HG02885 (cell line): ENCODE measurements around the gene ZBED6.
"Not testable (repeated sequence)": the region's sequence is repeated elsewhere in the genome, so short reads cannot be mapped to it uniquely, and the experiment has no call there.

Experiments
- ATAC-seq: cut with Tn5 transposase; IDR thresholded peaks from one replicate; pipeline ENCODE4 v1.9.1; 2021; ENCODE audit warnings: mild to moderate bottlenecking; ENCODE audit not compliant: unreplicated experiment, poor library complexity

The ZBED6 gene

DNA sequence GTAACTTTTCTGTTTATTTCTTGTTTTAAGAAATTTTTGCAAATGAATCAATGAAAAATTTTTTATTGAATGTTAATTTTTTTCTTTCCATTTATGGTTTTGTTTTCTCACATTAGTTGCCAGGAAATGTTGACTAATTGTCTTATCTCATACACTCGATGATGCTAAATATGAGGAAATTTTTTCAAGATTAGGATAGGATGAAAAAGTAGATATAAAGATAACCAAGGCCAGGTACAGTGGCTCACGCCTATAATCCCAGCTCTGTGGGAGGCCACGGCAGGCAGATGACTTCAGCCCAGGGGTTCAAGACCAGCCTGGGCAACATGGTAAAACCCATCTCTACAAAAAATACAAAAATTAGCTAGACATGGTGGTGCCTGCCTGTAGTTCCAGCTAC is 17.8 kb upstream of the ZBED6 start:
- ATAC-seq: no peak

DNA sequence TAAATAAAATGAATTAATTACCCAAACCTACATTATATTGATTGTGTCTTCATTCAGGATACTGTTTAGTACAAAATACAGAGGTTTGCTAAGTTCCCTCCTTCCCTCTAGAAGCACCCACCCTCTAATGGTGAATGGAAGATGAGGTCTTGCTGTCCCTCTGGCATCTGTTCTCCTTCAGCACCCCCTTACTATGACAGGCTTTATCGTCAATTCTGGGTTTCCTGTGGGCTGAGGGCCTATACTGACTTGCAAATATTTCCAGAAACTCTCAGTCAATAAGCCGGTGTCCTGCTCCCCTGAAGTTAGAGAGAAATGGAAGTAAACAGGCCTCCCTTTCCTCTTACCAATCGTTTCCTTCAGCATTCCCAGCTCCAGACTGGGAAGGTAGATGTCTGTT is 17.3 kb upstream of the ZBED6 start:
- ATAC-seq: no peak

DNA sequence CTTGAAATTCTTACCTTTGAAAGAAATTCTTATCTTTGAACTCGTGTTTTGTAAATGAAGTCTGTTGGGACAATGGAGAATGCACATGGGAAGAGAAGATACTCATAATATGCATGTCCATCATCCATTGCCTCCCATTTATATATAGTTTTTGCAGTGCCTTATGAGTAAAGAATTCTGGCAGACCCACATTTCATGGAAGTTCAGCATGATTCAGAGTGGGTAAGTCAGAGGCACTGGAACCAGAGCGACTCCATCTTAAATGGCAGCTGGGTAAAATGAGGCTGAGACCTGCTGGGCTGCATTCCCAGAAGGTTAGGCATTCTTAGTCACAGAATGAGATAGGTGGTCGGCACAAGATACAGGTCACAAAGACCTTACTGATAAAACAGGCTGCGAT is 16.6 kb upstream of the ZBED6 start:
- no peak for ATAC-seq

DNA sequence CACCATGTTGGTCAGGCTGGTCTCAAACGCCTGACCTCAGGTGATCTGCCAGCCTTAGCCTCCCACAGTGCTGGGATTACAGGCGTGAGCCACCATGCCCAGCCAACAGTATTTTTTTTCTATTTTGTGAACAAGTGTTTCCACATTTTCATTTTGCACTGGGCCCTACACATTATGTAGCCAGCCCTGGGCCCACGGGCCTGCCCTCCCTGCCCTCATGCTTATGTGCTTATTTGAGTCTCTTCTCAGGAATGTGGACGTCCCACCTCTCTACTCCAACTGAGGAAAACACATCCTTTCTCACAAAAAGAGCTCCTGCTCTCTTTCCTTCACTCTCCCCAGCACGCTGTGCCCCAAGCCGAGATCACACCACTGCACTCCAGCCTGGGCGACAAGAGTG is 13.5 kb upstream of the ZBED6 start:
- ATAC-seq: no peak

DNA sequence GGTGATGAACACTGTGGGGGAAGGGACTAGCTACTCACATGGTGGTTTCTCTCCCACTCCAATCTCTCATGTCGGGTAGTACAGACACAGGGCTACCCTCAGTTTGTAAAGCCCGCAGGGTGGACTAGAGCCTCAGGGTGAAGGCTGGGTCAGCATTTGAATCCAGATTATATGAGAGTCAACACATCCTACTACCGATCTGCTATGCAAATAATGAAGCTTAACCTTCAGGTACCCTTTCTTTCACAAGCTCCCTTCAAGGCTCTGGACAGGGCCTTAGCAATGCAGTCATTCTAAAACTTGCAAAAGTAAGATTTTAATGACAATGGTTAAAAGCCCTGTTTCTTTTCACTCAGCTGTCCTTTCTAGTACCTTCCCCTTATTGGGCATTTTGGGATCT is 5.5 kb upstream of the ZBED6 start:
- ATAC-seq: no peak

DNA sequence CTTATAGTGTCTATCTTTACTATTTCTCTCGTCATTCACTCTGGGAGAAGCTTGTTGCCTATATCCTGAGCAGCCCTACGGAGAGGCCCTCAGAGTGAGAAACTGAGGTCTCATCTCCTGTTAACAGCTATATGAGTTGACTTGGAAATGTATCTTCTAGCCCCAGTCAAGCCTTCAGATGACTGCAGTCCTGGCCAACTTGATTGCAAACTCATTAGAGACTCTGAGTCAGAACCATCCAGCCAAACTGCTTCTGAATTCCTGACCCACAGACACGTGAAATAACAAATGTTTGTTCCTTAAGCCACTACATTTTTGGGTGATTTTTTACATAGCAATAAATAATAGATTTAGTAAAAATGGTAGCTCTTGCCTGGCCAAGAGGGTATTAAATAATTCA is 3.9 kb upstream of the ZBED6 start:
- ATAC-seq: no peak

DNA sequence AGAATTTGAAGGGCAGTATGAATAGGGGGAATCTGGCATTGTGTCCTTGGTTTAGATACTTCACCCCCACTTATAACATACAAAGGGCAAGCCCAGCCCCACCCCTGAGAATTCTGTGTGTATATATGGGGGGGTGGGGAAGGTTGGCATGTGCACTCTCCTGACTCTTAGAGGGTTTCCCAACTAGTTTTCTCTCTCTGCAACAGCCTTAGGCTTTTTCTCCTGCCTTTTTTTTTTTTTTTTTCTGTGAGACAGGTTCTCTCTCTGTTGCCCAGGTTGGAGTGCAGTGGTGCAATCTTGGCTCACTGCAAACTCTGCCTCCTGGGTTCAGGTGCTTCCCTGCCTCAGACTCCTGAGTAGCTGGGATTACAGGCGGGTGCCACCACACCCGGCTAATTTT is 2.9 kb upstream of the ZBED6 start:
- ATAC-seq: no peak

DNA sequence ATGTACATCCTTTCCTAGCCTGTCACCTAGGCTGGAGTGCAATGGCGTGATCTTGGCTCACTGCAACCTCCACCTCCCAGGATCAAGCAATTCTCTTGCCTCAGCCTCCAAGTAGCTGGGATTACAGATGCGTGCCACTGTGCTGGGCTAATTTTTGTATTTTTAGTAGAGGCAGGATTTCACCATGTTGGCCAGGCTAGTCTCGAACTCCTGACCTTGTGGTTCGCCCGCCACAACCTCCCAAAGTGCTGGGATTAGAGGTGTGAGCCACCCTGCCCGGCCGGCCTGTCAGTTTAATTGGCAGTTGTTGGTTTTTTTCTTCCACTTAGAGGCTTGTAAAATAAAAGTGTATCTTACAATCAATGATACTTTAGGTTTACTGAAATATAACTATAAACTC is 1.9 kb upstream of the ZBED6 start:
- not testable (repeated sequence) for ATAC-seq

DNA sequence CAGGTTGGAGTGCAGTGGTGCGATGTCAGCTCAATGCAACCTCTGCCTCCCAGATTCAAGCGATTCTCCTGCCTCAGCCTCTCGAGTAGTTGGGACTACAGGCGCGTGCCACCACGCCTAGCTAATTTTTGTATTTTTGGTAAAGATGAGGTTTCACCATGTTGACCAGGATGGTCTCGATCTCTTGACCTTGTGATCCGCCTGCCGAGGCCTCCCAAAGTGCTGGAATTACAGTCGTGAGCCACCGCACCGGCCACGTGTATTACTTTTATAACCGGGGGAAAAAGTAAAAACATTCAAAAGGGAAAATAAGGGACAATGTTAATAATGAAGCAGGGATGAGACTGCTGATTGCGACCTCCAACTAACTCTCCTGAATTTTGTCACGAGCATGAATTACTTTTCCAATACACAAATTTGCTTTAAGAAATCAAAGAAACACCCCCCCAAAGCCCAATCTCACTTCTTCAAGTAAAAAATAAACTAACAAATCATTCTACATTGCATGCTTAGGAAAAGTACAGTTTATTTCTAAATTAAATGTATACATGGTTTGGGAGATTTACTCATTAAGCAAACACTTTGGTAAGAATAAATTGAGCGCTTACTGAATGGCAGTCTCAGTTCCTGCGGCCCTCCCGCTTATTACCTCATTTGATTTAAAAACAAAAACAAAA is 521 bp upstream of the ZBED6 start:
- ATAC-seq: no peak

DNA sequence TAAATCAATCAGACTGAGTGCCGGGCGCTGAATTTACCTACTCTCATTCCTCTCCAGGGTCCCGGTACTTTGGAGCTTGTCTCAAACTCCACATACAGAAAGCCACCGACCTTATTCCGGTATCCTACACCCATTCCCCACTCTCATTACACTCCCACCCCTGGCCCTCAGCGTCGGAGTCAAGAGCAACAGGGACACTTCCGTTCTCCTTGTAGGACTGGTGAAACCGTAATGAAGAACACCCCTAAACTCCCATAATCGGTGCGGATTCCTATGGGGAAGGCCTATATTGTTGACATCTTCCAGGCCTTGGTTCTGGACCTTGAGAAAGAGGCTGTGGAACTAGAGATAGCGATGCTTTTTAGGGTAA is 798 bp downstream of the ZBED6 start:
- peak; percentile 15 for ATAC-seq

DNA sequence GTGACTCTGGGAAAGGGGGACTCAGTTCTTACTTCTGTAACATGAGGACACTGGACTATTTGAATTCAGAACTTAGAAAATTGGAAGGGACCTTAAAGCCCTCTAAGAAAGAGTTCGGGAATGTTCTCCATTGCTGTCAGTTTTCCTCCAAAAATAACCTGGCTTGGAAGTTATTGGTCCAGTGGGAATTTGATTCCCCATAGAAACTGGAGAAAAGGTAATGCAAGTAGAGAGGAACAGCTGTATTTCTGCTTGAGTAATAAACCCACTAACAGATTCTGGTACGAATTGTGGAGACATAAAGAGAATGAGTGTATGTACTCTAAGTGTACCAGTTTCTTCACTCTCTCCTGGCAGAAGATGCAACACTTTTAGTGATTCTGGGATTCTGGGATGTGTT is 1.8 kb downstream of the ZBED6 start:
- ATAC-seq: no peak

DNA sequence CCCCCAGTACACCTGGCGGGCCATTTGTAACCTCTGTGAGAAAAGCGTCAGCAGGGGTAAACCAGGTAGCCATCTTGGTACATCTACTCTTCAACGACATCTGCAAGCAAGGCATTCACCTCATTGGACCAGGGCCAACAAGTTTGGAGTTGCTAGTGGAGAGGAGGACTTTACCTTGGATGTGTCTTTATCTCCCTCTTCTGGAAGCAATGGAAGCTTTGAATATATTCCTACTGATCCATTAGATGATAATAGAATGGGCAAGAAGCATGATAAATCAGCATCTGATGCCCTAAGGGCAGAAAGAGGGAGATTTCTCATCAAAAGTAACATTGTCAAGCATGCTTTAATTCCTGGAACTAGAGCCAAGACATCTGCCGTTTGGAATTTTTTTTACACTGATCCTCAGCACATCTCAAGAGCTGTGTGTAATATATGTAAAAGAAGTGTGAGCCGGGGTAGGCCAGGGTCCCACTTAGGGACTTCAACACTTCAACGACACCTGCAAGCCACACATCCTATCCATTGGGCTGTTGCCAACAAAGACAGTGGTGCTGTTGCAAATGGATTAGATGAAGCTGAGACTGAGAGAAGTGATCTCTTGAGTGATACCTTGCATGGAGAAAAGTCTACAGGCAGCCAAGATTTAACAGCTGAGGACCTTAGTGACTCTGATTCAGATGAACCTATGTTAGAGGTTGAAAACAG is 2.7 kb downstream of the ZBED6 start:
- no peak for ATAC-seq

DNA sequence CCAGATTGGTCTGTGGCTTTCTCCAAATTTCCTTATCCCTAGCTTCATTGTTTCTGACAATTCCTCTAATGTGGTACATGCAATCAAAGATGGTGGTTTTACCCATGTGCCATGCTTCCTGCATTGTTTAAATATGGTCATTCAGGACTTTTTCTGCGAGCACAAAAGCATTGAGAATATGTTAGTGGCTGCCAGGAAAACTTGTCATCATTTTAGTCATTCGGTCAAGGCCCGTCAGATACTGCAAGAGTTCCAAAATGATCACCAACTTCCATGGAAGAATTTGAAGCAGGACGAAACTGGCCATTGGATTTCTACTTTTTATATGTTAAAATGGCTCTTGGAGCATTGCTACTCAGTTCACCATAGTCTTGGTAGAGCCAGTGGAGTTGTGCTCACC is 3.7 kb downstream of the ZBED6 start:
- no peak for ATAC-seq

DNA sequence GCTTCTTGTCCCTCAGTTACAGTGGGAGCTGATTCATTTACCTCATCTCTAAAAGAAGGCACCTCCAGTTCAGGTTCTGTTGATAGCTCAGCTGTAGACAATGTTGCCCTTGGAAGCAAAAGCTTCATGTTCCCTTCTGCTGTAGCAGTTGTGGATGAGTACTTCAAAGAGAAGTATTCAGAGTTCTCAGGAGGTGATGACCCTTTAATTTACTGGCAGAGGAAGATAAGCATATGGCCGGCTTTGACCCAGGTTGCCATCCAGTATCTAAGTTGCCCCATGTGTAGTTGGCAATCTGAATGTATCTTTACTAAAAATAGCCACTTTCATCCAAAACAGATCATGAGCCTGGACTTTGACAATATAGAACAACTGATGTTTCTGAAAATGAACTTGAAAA is 4.5 kb downstream of the ZBED6 start:
- ATAC-seq: no peak

DNA sequence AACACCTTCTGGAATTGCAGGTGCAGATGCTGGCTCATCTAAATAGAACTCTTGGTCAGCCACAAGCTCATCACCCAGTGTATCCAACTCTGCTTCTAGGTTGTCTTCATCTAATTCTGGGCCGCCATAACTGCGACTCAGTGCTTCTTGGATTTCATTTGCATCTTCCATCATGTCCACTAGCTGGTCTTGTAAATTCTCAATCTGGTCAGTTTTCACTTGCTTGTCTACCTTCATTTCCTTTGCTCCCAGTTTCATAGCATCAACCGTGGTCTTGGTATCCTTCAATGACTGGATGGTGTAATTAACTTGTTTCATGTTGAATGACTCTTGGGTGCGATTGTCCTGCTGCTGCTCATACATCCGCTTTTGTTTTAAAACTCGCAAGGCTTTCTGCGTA is 10.3 kb downstream of the ZBED6 start:
- no peak for ATAC-seq

DNA sequence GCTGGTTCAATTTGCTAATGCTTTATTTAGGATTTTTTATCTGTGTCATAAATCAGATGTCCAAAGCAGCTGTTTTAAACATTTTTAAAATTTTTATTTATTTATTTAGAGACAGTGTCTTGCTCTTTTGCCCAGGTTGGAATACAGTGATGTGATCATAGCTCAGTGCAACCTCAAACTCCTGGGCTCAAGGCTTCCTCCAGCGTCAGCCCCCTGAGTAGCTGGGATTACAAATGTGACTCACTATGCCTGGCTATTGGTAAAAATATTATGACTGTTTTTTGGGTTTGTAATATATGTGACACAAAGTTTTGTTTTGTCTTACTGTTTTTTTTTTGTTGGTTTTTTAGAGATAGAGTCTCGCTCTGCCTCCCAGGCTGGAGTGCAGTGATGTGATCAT is 11.8 kb downstream of the ZBED6 start:
- ATAC-seq: no peak

DNA sequence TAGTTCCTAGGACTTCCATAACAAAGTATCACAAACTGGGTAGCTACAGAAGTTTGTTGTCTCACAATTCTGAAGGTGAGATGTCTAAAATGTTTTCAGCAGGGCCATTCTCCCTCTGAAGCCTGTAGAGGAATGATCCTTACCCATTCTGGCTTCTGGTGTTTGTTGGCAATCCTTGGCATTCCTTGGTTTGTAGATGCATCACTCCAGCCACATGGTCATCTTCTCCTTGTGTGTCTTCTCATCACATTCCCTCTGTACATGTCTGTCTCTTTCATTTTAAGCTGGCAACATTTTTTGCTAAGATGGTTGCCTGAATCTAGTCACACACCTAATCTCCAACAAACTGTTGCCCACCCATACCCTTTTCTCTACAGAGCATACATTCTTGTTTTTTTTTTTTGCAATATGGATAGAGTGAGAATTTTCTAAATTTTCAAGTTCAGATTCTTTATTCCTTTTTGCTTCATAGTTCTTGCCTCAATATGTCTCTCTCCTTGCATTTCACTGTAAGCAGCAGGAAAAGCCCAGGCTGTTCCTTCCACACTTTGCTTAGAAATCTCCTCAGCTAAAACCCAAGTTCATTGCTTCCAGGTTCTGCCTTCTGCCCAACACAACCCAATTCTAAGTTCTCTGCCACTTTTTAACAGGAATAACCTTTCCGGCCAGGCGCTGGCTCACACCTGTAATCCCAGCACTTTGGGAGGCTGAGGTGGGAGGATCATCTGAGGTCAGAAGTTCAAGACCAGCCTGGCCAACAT is 18.3 kb downstream of the ZBED6 start:
- no peak for ATAC-seq

DNA sequence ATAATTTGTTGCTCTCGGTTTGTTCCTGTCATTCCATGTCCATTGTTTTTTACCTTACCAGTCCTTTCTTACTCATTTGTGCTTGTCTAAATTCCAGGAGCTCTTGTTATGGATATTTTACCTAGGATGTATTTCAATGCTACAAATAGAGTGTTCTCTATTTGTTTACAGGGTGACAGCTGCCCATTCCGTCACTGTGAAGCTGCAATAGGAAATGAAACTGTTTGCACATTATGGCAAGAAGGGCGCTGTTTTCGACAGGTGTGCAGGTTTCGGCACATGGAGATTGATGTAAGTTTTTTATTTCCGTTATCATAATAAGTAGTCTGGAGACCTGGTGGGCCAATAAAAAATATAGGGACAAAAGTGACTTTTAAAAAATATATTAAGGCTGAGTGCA is 23.0 kb downstream of the ZBED6 start:
- ATAC-seq: no peak

DNA sequence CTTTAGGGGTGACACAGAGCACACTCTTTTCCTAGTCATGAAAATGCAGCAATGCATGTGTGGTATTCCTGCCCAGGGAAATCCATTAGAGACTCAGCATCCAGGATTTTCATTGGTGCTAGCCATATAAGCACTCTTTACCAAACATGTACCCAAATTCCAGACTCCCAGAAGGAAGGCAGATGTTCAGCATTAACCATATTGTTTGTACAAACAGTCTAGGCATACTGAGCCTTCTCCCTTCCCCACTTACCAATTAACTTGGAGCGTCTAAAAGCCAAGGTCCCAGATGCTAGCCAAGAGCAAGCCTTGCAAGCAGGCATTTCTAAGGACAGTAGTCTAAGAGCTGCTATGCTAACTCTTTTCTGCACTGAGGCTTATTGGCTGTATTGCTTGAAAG is 27.9 kb downstream of the ZBED6 start:
- ATAC-seq: no peak

DNA sequence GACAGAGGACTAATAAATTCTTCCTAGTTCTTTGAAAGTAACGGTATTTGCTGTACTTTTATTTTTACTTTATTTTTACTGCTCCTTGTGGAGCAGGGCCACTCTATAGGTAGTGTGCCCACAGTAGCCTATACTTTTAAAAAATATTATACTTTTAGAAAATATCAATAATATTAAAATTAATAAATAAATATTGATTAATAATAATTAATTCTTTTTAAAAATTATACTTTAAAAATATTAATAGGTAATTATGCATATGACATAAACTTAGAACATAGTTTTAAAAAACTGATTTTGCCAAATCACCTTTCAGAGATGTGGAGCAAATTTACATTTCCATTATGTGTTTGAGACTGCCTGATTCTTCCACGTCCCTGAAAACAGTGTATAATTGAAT is 30.8 kb downstream of the ZBED6 start:
- no peak for ATAC-seq

DNA sequence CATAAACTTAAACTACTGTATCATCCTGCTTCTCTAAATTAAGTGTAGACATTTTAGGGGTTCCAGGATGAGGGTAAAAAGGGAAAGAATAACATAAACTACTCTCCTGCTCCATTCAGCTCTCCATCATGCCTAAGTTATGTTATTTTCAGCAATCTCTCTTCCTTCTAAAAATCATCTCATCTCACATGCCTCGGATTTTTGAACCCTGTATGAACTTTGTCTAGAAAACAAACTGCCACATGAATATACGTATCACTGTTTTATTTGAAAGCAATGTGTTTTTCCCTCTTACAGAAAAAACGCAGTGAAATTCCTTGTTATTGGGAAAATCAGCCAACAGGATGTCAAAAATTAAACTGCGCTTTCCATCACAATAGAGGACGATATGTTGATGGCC is 32.6 kb downstream of the ZBED6 start:
- ATAC-seq: no peak

DNA sequence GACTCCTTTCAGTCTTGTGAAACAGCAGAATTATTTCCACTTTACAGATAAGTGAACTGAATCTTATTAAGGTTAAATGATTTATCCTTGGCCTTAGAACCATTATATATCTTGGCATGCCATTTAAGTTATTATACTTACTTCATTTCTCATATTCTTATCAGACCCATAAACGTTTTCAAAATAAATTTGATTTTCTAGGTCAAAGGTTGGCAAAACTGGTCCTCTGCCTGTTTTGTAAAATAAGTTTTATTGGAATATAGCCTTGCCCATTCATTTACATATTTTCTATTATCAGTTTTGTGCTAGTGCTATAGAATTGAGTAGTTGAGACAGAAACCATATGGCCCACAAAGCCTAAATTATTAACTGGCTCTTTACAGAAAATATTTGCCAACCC is 33.1 kb downstream of the ZBED6 start:
- ATAC-seq: no peak
